Adipocyte (in vitro differentiated cells): ENCODE data around the gene SLC35F1.

Experiments
- DNase-seq: peaks from one replicate; pipeline ENCODE4 v3.0.0-alpha.2; 2015; ENCODE audit warnings: low read depth
- H3K27me3 ChIP-seq: replicated peaks from 2 replicates; pipeline ENCODE4 v1.7.0; 2013; ENCODE audit warnings: mild to moderate bottlenecking, low read length, moderate library complexity; ENCODE audit not compliant: control insufficient read depth, insufficient read depth
- H3K36me3 ChIP-seq: 2 replicates; pipeline ENCODE4 v1.7.0; 2013; ENCODE audit warnings: low read length, mild to moderate bottlenecking, moderate library complexity; ENCODE audit not compliant: control insufficient read depth, insufficient read depth, severe bottlenecking
- H3K4me1 ChIP-seq: 2 replicates; pipeline ENCODE4 v1.7.0; 2013; ENCODE audit warnings: mild to moderate bottlenecking, low read length, moderate library complexity; ENCODE audit not compliant: control insufficient read depth, insufficient read depth
- H3K4me3 ChIP-seq: 2 replicates; pipeline ENCODE4 v1.7.0; 2013; ENCODE audit warnings: mild to moderate bottlenecking, low read length, moderate library complexity
- H3K9ac ChIP-seq: 2 replicates; pipeline ENCODE4 v1.7.0; 2013; ENCODE audit warnings: mild to moderate bottlenecking, low read length, moderate library complexity
- H3K9me3 ChIP-seq: 2 replicates; pipeline ENCODE4 v1.7.0; 2013; ENCODE audit warnings: mild to moderate bottlenecking, low read length, moderate library complexity; ENCODE audit not compliant: control insufficient read depth

Gene SLC35F1

GRCh38 chr6:118335325-118335816 lies 428.3 kb downstream of the SLC35F1 start:
- Histone ChIP-seq H3K4me1 (no peaks in the 10 kb centered on the region), H3K9me3 (no peaks in the 10 kb centered on the region), H3K9ac (no peak overlapping the region), H3K27me3 (no peaks in the 10 kb centered on the region), H3K4me3 (no peak overlapping the region), H3K36me3 (no peaks in the 10 kb centered on the region)
- DNase-seq, result no peak

GRCh38 chr6:118344014-118344670 lies 437.1 kb downstream of the SLC35F1 start:
- peak; percentile 7 for DNase-seq
- no peaks in the 10 kb centered on the region for H3K4me1 ChIP-seq
- no peaks in the 10 kb centered on the region for H3K36me3 ChIP-seq
- no peaks in the 10 kb centered on the region for H3K27me3 ChIP-seq
- H3K9me3 ChIP-seq, result no peaks in the 10 kb centered on the region
- H3K4me3 ChIP-seq, result no peak overlapping the region
- no peak overlapping the region for H3K9ac ChIP-seq

- H3K27me3 ChIP-seq, result no peaks in the 10 kb centered on the region
- no peaks in the 10 kb centered on the region for H3K36me3 ChIP-seq
- no peak overlapping the region for H3K4me3 ChIP-seq
- H3K9me3 ChIP-seq, result no peaks in the 10 kb centered on the region
- no peak overlapping the region for H3K9ac ChIP-seq
- peak; percentile 30 for DNase-seq
- no peaks in the 10 kb centered on the region for H3K4me1 ChIP-seq
Measured at GRCh38 chr6:118350881-118351430, 443.9 kb downstream of the SLC35F1 start.

- no peaks in the 10 kb centered on the region for H3K36me3 ChIP-seq
- H3K27me3 ChIP-seq, result no peaks in the 10 kb centered on the region
- DNase-seq, result no peak
- no peaks in the 10 kb centered on the region for H3K9me3 ChIP-seq
- no peak overlapping the region for H3K4me3 ChIP-seq
- H3K9ac ChIP-seq, result no peak overlapping the region
- H3K4me1 ChIP-seq, result no peaks in the 10 kb centered on the region
Measured at GRCh38 chr6:118353564-118353963, 446.5 kb downstream of the SLC35F1 start.

DNA sequence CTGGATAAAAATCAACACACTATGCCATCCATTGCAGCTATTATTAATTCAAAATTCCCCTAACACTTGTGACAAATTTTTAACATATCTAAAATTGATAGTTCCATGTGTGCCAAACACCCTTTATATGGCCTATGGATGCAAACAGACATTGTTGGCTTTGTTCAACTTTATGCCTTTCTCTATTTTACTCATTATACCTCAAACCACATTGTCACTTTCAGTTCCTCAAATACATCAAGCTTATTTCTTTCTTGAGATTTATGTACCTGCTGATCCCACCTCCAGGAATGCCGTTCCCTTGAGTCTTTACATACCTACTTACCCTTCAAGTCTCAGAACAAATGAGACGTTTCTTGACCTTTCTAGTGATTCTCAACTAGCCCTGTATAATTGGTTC lies 447.6 kb downstream of the SLC35F1 start:
- no peaks in the 10 kb centered on the region for H3K36me3 ChIP-seq
- DNase-seq, result no peak
- H3K27me3 ChIP-seq, result no peaks in the 10 kb centered on the region
- H3K4me1 ChIP-seq, result no peaks in the 10 kb centered on the region
- H3K4me3 ChIP-seq, result no peak overlapping the region
- H3K9me3 ChIP-seq, result no peaks in the 10 kb centered on the region
- H3K9ac ChIP-seq, result no peak overlapping the region

DNA sequence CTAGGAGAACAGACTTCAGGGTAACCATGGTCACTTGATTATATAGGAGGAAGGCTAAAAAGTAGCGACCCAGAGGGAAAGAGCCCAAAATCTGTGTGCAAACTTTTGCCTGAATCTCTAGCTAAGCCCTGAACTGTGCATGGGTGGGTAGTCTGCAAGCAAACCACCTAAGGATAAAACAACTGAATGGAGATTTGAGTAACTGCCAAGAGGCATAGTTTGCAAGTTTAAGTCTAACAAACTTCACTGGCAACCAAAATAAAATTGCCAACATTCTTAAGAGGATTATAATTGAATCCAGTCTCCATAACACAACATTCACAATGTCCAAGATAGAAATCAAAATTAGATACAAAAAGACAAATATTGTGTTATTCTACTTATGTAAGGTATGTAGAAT lies 449.0 kb downstream of the SLC35F1 start:
- Histone ChIP-seq H3K9me3 (no peaks in the 10 kb centered on the region), H3K36me3 (no peaks in the 10 kb centered on the region), H3K9ac (no peak overlapping the region), H3K4me3 (no peak overlapping the region), H3K4me1 (no peaks in the 10 kb centered on the region), H3K27me3 (no peaks in the 10 kb centered on the region)
- peak; percentile 71 for DNase-seq

- Histone ChIP-seq H3K9ac (no peak overlapping the region), H3K4me1 (no peaks in the 10 kb centered on the region), H3K4me3 (no peak overlapping the region), H3K27me3 (no peaks in the 10 kb centered on the region), H3K9me3 (no peaks in the 10 kb centered on the region), H3K36me3 (no peaks in the 10 kb centered on the region)
- peak; percentile 51 for DNase-seq
Measured at GRCh38 chr6:118356686-118357085, 449.6 kb downstream of the SLC35F1 start.
